GM19324 (cell line): ENCODE measurements around the gene KAT2A.

Source experiments
- ATAC-seq: cut with Tn5 transposase; IDR thresholded peaks from one replicate; pipeline ENCODE4 v1.9.1; 2021; ENCODE audit warnings: mild to moderate bottlenecking, moderate library complexity; ENCODE audit not compliant: unreplicated experiment, low FRiP score

KAT2A gene

GRCh38 chr17:42135664-42136653, 14.8 kb upstream of the KAT2A start:
- ATAC-seq: no peak

- ATAC-seq: no peak
Measured at GRCh38 chr17:42135151-42135550, 14.0 kb upstream of the KAT2A start.

- no peak for ATAC-seq
Measured at GRCh38 chr17:42133461-42134041, 12.4 kb upstream of the KAT2A start.

- ATAC-seq: no peak
Measured at GRCh38 chr17:42132941-42133340, 11.8 kb upstream of the KAT2A start.

GRCh38 chr17:42131981-42132432, 10.8 kb upstream of the KAT2A start:
- no peak for ATAC-seq

GRCh38 chr17:42131232-42131631, 10.1 kb upstream of the KAT2A start:
- no peak for ATAC-seq

- no peak for ATAC-seq
Measured at GRCh38 chr17:42130310-42130936, 9.3 kb upstream of the KAT2A start.

GRCh38 chr17:42129109-42129837, 8.1 kb upstream of the KAT2A start:
- no peak for ATAC-seq

GRCh38 chr17:42127414-42127813, 6.2 kb upstream of the KAT2A start:
- no peak for ATAC-seq

GRCh38 chr17:42126836-42127235, 5.7 kb upstream of the KAT2A start:
- ATAC-seq: no peak

- no peak for ATAC-seq
Measured at GRCh38 chr17:42125565-42125964, 4.4 kb upstream of the KAT2A start.

GRCh38 chr17:42124256-42124655, 3.1 kb upstream of the KAT2A start:
- ATAC-seq: no peak

- ATAC-seq: no peak
Measured at GRCh38 chr17:42122371-42123303, 1.5 kb upstream of the KAT2A start, which contains the start of gene HSPB9. Gene HSPB9, plus strand, starts transcription at chr17:42122804. Its CDS starts 47 bp downstream, at chr17:42122851.

GRCh38 chr17:42120161-42120769, 902 bp downstream of the KAT2A start:
- no peak for ATAC-seq

- ATAC-seq: no peak
Measured at GRCh38 chr17:42119301-42119700, 1.9 kb downstream of the KAT2A start.

GRCh38 chr17:42118545-42118944, 2.6 kb downstream of the KAT2A start:
- no peak for ATAC-seq

GRCh38 chr17:42118126-42118510, 3.0 kb downstream of the KAT2A start:
- no peak for ATAC-seq

- no peak for ATAC-seq
Measured at GRCh38 chr17:42117397-42118125, 3.6 kb downstream of the KAT2A start.
